Panc1 (cell line): ENCODE results near the gene BHMT2. TPM values are rescaled to one million over a fixed set of nuclear protein-coding genes. Genes with fewer than 3 reads are reported as not detected.

Source experiments
- ATAC-seq: fragments of 200-7000 bp; cut with Tn5 transposase; 2 replicates; pipeline ENCODE4 v1.9.1; 2020; ENCODE audit warnings: mild to moderate bottlenecking, moderate library complexity
- BruUV-seq: library from RNA; stranded (reverse); fragments of 400-500 nt; replicated peaks from 2 replicates; lab custom pipeline; 2021; lab: Mats Ljungman, UMichigan
- CTCF ChIA-PET: fragments of 300-600 bp; sonication (Branson Sonifier 250); formaldehyde crosslinking; loops from one replicate; lab custom pipeline; 2022; ENCODE audit warnings: antibody characterized with exemption; lab: Charles Lee
- POLR2A ChIA-PET: fragments of 300-600 bp; sonication (Branson Sonifier 250); formaldehyde crosslinking; loops from one replicate; lab custom pipeline; 2022; ENCODE audit warnings: antibody characterized with exemption; lab: Charles Lee
- DNase-seq: peaks from one replicate; pipeline ENCODE4 v3.0.0-alpha.2; 2010; ENCODE audit warnings: low read depth, low spot score
- H3K27ac ChIP-seq: 2 replicates; pipeline ENCODE4 v1.5.1; 2011; ENCODE audit warnings: mild to moderate bottlenecking, low read length, inconsistent platforms
- H3K27me3 ChIP-seq: fragments of 200-500 bp; sonication (Bioruptor generic); 2 replicates; pipeline ENCODE4 v1.6.0; 2014; ENCODE audit warnings: low read length, inconsistent platforms; ENCODE audit not compliant: control insufficient read depth, insufficient read depth
- H3K36me3 ChIP-seq: fragments of 200-500 bp; sonication (Bioruptor generic); 2 replicates; pipeline ENCODE4 v1.5.1; 2014; ENCODE audit warnings: inconsistent platforms, mild to moderate bottlenecking, low read length, moderate library complexity; ENCODE audit not compliant: control insufficient read depth, insufficient read depth
- H3K4me1 ChIP-seq: 2 replicates; pipeline ENCODE4 v1.5.1; 2011; ENCODE audit warnings: inconsistent platforms, mild to moderate bottlenecking, low read length, moderate library complexity; ENCODE audit not compliant: control insufficient read depth, insufficient read depth
- H3K4me3 ChIP-seq, 2 experiments: 2 replicates each; pipeline ENCODE4 v1.5.1; 2011 to 2012; ENCODE audit warnings: low read depth in 2 of 2, low read length in 2 of 2, mild to moderate bottlenecking in 2 of 2, inconsistent platforms in 1 of 2, moderate library complexity in 1 of 2
- H3K9me3 ChIP-seq: fragments of 200-500 bp; sonication (Bioruptor generic); 2 replicates; pipeline ENCODE4 v1.5.1; 2014; ENCODE audit warnings: low read depth, mild to moderate bottlenecking, inconsistent platforms, low read length, moderate library complexity; ENCODE audit not compliant: control insufficient read depth, insufficient read depth
- POLR2AphosphoS5 ChIP-seq: IDR thresholded peaks from 2 replicates; pipeline ENCODE4 v1.6.1; 2012; ENCODE audit warnings: mild to moderate bottlenecking, low read depth, low read length, moderate library complexity
- SIN3A ChIP-seq: IDR thresholded peaks from 2 replicates; pipeline ENCODE4 v1.6.1; 2012; ENCODE audit warnings: low read depth, mild to moderate bottlenecking, low read length, moderate library complexity, borderline replicate concordance; ENCODE audit not compliant: insufficient read depth
- TCF7L2 ChIP-seq: IDR thresholded peaks from 2 replicates; pipeline ENCODE4 v1.6.1; 2011; ENCODE audit warnings: mild to moderate bottlenecking, low read depth, low read length, inconsistent platforms
- in situ Hi-C: cut with HindIII; loops from 2 replicates; pipeline ENCODE4 v1.10.0; 2016; ENCODE audit warnings: low sequenced_read_pairs, low pct_unique_long_range_greater_than_20kb
- intact Hi-C: fragments of 100-400 bp; cut with micrococcal nuclease; formaldehyde crosslinking; loops from one replicate; pipeline ENCODE4 v1.10.0; 2022; ENCODE audit not compliant: unreplicated experiment
- total RNA-seq: library from RNA; stranded (reverse); gene quantifications from one replicate; pipeline ENCODE4 v1.2.1, GENCODE V29; 2021; ENCODE audit not compliant: unreplicated experiment
- TF ChIP-seq, protein P1 (sequence below): fragments of 450-650 bp; IDR thresholded peaks from 2 replicates; pipeline ENCODE4 v1.5.1; 2017; ENCODE audit warnings: mild to moderate bottlenecking
- TF ChIP-seq, protein P2 (sequence below), 2 experiments: IDR thresholded peaks; 2 replicates each; pipeline ENCODE4 v1.6.1; 2011 to 2012; ENCODE audit warnings: low read depth in 2 of 2, control low read depth in 1 of 2, low read length in 1 of 2, mild to moderate bottlenecking in 1 of 2, moderate library complexity in 1 of 2; ENCODE audit not compliant: insufficient read depth in 1 of 2

BHMT2 gene
- total RNA-seq, 1 experiment from 2014 or later: not detected

DNA sequence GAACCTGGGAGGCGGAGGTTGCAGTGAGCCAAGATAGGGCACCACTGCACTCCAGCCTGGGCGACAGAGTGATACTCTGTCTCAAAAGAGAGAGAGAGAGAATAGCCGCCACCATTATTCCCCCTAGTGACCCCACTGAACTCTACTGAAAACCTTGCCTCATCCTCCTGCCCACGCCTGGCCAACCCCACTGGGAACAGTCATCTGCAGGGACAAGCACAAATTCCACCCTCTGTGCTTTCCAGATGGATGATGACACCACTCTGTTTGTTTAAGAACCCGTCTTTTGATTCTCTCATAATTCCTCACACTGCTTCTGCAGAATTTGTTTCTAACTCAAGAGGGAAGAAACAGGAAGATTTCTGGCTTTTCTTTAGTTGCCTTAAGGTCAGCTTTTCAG is 12.2 kb downstream of the BHMT2 start:
- intact Hi-C loops (no loop called here), in situ Hi-C loops (no loop called here)
- Histone ChIP-seq H3K27ac (no peak overlapping the region), H3K4me3 (no peak overlapping the region), H3K27me3 (peaks cover 4% of the 10 kb centered on the region; the same call in 1 of the 2 replicates), H3K4me1 (no peaks in the 10 kb centered on the region), H3K36me3 (no peaks in the 10 kb centered on the region), H3K9me3 (no peaks in the 10 kb centered on the region)
- no TSS peak for BruUV-seq
- TF ChIP-seq SIN3A: no peak
- ChIA-PET CTCF (no interaction called here), POLR2A (no interaction called here)
- DNase-seq (no peak), ATAC-seq (no peak)

DNA sequence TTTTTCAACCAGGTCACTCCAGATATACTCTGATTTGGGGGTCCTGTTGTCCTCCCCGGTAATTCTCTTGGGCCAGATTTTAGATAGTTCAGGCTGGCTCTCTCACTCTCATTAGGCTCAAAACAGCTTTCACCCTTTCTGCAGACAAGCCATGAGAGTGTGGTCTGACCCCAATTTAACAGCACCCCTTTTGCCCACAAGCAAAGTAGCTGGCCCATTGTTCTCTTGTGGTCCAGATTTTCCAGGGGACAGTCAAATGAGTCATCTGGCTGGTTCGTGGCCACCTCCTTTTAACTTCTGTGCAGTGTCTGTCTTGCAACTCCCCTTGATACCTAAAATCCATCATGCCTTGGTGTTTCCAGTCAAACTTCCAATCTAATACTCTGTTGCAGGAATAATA is 16.5 kb downstream of the BHMT2 start:
- Histone ChIP-seq H3K9me3 (no peaks in the 10 kb centered on the region), H3K27ac (no peak overlapping the region), H3K4me1 (no peaks in the 10 kb centered on the region), H3K27me3 (no peaks in the 10 kb centered on the region), H3K36me3 (no peaks in the 10 kb centered on the region), H3K4me3 (no peak overlapping the region)
- DNase-seq (no peak), ATAC-seq (no peak)
- intact Hi-C loops (no loop called here), in situ Hi-C loops (no loop called here)
- CTCF ChIA-PET: no interaction called here
- no peak for TF ChIP-seq TCF7L2
- TF ChIP-seq, protein P1, sequence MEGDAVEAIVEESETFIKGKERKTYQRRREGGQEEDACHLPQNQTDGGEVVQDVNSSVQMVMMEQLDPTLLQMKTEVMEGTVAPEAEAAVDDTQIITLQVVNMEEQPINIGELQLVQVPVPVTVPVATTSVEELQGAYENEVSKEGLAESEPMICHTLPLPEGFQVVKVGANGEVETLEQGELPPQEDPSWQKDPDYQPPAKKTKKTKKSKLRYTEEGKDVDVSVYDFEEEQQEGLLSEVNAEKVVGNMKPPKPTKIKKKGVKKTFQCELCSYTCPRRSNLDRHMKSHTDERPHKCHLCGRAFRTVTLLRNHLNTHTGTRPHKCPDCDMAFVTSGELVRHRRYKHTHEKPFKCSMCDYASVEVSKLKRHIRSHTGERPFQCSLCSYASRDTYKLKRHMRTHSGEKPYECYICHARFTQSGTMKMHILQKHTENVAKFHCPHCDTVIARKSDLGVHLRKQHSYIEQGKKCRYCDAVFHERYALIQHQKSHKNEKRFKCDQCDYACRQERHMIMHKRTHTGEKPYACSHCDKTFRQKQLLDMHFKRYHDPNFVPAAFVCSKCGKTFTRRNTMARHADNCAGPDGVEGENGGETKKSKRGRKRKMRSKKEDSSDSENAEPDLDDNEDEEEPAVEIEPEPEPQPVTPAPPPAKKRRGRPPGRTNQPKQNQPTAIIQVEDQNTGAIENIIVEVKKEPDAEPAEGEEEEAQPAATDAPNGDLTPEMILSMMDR: no peak
- no peak for TF ChIP-seq SIN3A
- no peak for TF ChIP-seq POLR2AphosphoS5
- TF ChIP-seq, protein P2, sequence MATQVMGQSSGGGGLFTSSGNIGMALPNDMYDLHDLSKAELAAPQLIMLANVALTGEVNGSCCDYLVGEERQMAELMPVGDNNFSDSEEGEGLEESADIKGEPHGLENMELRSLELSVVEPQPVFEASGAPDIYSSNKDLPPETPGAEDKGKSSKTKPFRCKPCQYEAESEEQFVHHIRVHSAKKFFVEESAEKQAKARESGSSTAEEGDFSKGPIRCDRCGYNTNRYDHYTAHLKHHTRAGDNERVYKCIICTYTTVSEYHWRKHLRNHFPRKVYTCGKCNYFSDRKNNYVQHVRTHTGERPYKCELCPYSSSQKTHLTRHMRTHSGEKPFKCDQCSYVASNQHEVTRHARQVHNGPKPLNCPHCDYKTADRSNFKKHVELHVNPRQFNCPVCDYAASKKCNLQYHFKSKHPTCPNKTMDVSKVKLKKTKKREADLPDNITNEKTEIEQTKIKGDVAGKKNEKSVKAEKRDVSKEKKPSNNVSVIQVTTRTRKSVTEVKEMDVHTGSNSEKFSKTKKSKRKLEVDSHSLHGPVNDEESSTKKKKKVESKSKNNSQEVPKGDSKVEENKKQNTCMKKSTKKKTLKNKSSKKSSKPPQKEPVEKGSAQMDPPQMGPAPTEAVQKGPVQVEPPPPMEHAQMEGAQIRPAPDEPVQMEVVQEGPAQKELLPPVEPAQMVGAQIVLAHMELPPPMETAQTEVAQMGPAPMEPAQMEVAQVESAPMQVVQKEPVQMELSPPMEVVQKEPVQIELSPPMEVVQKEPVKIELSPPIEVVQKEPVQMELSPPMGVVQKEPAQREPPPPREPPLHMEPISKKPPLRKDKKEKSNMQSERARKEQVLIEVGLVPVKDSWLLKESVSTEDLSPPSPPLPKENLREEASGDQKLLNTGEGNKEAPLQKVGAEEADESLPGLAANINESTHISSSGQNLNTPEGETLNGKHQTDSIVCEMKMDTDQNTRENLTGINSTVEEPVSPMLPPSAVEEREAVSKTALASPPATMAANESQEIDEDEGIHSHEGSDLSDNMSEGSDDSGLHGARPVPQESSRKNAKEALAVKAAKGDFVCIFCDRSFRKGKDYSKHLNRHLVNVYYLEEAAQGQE (IDR thresholded peaks at IDR 0.05; ENCODE audit: insufficient read depth in 1 of 2, low read depth in 2 of 2, low read length in 1 of 2): no peak
- POLR2A ChIA-PET: no interaction called here
- BruUV-seq: no TSS peak

DNA sequence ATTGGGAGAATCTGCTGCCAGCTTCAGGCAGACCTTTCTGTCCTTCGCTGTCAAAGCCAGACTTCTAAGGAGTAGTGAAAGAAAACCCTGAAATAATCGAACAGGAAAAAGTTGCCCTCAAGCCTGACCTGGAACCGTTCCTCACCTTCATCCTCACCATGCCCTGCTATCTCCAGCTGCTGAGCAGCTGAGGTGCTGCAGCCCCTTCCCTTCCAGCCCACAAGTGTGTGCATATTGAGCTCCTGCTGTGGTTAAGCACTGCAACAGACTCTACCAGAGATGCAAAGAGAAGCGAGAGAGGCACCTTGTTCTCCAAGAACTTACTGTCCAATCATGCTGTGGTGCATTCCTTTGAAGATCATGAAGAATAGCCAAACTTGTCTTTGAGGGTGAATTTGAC is 18.9 kb downstream of the BHMT2 start:
- no peak for DNase-seq
- H3K27ac ChIP-seq: no peak overlapping the region
- no peak for ATAC-seq
- no TSS peak for BruUV-seq
- intact Hi-C loops (no loop called here), in situ Hi-C loops (no loop called here)
- no peak for TF ChIP-seq TCF7L2
- TF ChIP-seq, protein P1: no peak
- TF ChIP-seq, protein P2 (IDR thresholded peaks at IDR 0.05; ENCODE audit: insufficient read depth in 1 of 2, low read depth in 2 of 2, low read length in 1 of 2): no peak
- TF ChIP-seq POLR2AphosphoS5: no peak
- no peak for TF ChIP-seq SIN3A
- H3K9me3 ChIP-seq: no peaks in the 10 kb centered on the region
- no peaks in the 10 kb centered on the region for H3K4me1 ChIP-seq
- H3K4me3 ChIP-seq: no peak overlapping the region
- POLR2A ChIA-PET: no interaction called here
- CTCF ChIA-PET: no interaction called here
- H3K36me3 ChIP-seq: no peaks in the 10 kb centered on the region
- peaks cover under 1% of the 10 kb centered on the region; the same call in 1 of the 2 replicates for H3K27me3 ChIP-seq
